CD8-positive, alpha-beta memory T cell (primary cell): Measurements from ENCODE around the gene PCGF5. TPM values are rescaled to one million over a fixed set of nuclear protein-coding genes. Genes with fewer than 3 reads are reported as not detected.

Experiments used
- CTCF ChIA-PET: fragments of 350-600 bp; sonication (Branson Sonifier 250); formaldehyde crosslinking; loops from one replicate; lab custom pipeline; 2021; ENCODE audit warnings: antibody characterized with exemption; lab: Charles Lee
- POLR2A ChIA-PET: fragments of 350-600 bp; sonication (Branson Sonifier 250); formaldehyde crosslinking; loops from one replicate; lab custom pipeline; 2021; ENCODE audit warnings: antibody characterized with exemption; lab: Charles Lee
- DNase-seq, 5 donors: peaks; one replicate each; pipeline versions ENCODE4 v3.0.0 to v3.0.0-alpha.2; 2020 to 2022; ENCODE audit warnings: mixed read lengths in 1 of 5
- H3K27ac ChIP-seq: one replicate; pipeline ENCODE4 v1.7.0; 2013; ENCODE audit warnings: low read depth, mild to moderate bottlenecking, low read length, moderate library complexity
- H3K27me3 ChIP-seq: 2 replicates; pipeline ENCODE4 v1.7.0; 2013; ENCODE audit warnings: low read length, mild to moderate bottlenecking; ENCODE audit not compliant: insufficient read depth, poor library complexity, severe bottlenecking
- H3K36me3 ChIP-seq: 2 replicates; pipeline ENCODE4 v1.7.0; 2013; ENCODE audit warnings: mild to moderate bottlenecking, low read length, moderate library complexity; ENCODE audit not compliant: insufficient read depth
- H3K4me1 ChIP-seq: 2 replicates; pipeline ENCODE4 v1.7.0; 2013; ENCODE audit warnings: mild to moderate bottlenecking, low read length, moderate library complexity; ENCODE audit not compliant: insufficient read depth
- H3K4me3 ChIP-seq: 2 replicates; pipeline ENCODE4 v1.7.0; 2013; ENCODE audit warnings: mild to moderate bottlenecking, low read length
- H3K9me3 ChIP-seq: 2 replicates; pipeline ENCODE4 v1.7.0; 2013; ENCODE audit warnings: mild to moderate bottlenecking, low read length
- H3K27ac Mint-ChIP-seq, 8 donors: one replicate each; pipeline ENCODE4 v1.8.0; 2020 to 2021; ENCODE audit warnings: mixed read lengths in 8 of 8, mild to moderate bottlenecking in 6 of 8, inconsistent platforms in 3 of 8, moderate library complexity in 3 of 8
- H3K27me3 Mint-ChIP-seq, 2 donors: one replicate each; pipeline ENCODE4 v1.8.0; 2020 to 2021; ENCODE audit warnings: mixed read lengths in 2 of 2, mild to moderate bottlenecking in 1 of 2, moderate library complexity in 1 of 2
- H3K36me3 Mint-ChIP-seq, 3 donors: one replicate each; pipeline ENCODE4 v1.8.0; 2020 to 2021; ENCODE audit warnings: mixed read lengths in 3 of 3, inconsistent platforms in 1 of 3, mild to moderate bottlenecking in 1 of 3
- H3K4me1 Mint-ChIP-seq, 3 donors: one replicate each; pipeline ENCODE4 v1.8.0; 2020 to 2021; ENCODE audit warnings: mixed read lengths in 3 of 3, inconsistent platforms in 1 of 3, mild to moderate bottlenecking in 1 of 3
- H3K4me3 Mint-ChIP-seq, 7 donors: one replicate each; pipeline ENCODE4 v1.8.0; 2020 to 2021; ENCODE audit warnings: mixed read lengths in 7 of 7, mild to moderate bottlenecking in 6 of 7, moderate library complexity in 4 of 7, inconsistent platforms in 2 of 7
- H3K9me3 Mint-ChIP-seq, 5 donors: one replicate each; pipeline ENCODE4 v1.8.0; 2020 to 2022; ENCODE audit warnings: mixed read lengths in 5 of 5, mild to moderate bottlenecking in 3 of 5, moderate library complexity in 2 of 5, inconsistent platforms in 1 of 5
- polyA plus RNA-seq: library from polyadenylated mRNA; unstranded; fragments of 300-500 nt; fragmentation: Illumina TruSeq; gene quantifications from one replicate; pipeline ENCODE4 v1.2.3, GENCODE V29; 2021
- total RNA-seq, 2 experiments: library from RNA; stranded (reverse); gene quantifications; one replicate each; pipeline ENCODE4 v1.2.3, GENCODE V29; 2021

Gene PCGF5
- total and polyA plus RNA-seq, 3 experiments from 2014 or later, result 57.0 to 68.4 (median 58.0) TPM

- Histone ChIP-seq H3K4me1 (peaks cover 23% of the 10 kb centered on the region), H3K27me3 (no peaks in the 10 kb centered on the region), H3K27ac (no peak overlapping the region), H3K36me3 (no peaks in the 10 kb centered on the region), H3K4me3 (no peak overlapping the region), H3K9me3 (no peaks in the 10 kb centered on the region)
- Mint-ChIP-seq H3K4me3 (no peak overlapping the region), H3K27ac (no peak overlapping the region), H3K36me3 (peaks cover 0 to 28% (median 10%) of the 10 kb centered on the region in 3 donors), H3K4me1 (peaks cover 46 to 59% (median 50%) of the 10 kb centered on the region in 3 donors), H3K9me3 (no peaks in the 10 kb centered on the region), H3K27me3 (no peaks in the 10 kb centered on the region)
- CTCF ChIA-PET, result no interaction called here
- no peak for DNase-seq
- POLR2A ChIA-PET, result no interaction called here
Measured at GRCh38 chr10:91229683-91230082, 9.2 kb downstream of the PCGF5 start.

DNA sequence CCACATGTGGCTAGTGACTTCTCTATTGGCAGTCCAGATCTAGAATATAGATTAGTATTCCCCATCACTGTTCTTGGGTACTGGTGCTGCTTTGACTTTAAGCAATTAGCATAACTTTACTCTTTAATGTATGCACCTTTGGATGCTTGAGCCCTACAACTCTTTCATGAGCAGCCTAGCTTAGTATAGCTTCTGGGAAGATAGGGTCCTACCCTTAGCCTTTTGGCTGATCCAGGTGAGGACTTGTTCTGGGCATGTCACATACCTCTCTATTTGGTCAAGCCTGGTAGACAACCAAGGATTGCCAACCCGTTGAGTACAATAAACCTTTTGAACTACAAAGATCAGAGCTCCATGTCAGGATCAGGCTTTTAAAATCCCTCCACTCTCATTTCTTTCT, 17.7 kb downstream of the PCGF5 start:
- Mint-ChIP-seq H3K4me1 (peaks cover 31 to 71% (median 43%) of the 10 kb centered on the region in 3 donors), H3K36me3 (peaks cover 6 to 31% (median 9%) of the 10 kb centered on the region in 3 donors), H3K27me3 (no peaks in the 10 kb centered on the region), H3K4me3 (no peak overlapping the region), H3K9me3 (no peaks in the 10 kb centered on the region), H3K27ac (peak overlapping the region in 2 of 8 donors; percentile 18 to 52)
- ChIA-PET POLR2A (no interaction called here), CTCF (interaction anchor here (0.9 kb wide), 1 partner anchor 150 kb away, joined by 4 read pairs; no protein-coding TSS in a partner anchor)
- H3K9me3 ChIP-seq, result no peaks in the 10 kb centered on the region
- no peak overlapping the region for H3K27ac ChIP-seq
- peaks cover 6% of the 10 kb centered on the region for H3K36me3 ChIP-seq
- peaks cover 8% of the 10 kb centered on the region for H3K4me1 ChIP-seq
- no peaks in the 10 kb centered on the region for H3K27me3 ChIP-seq
- no peak overlapping the region for H3K4me3 ChIP-seq
- DNase-seq, result no peak

GRCh38 chr10:91239789-91240188, 19.3 kb downstream of the PCGF5 start:
- Histone ChIP-seq H3K36me3 (peaks cover 6% of the 10 kb centered on the region), H3K4me1 (peaks cover 9% of the 10 kb centered on the region), H3K4me3 (no peak overlapping the region), H3K27ac (no peak overlapping the region), H3K9me3 (no peaks in the 10 kb centered on the region), H3K27me3 (no peaks in the 10 kb centered on the region)
- H3K9me3 Mint-ChIP-seq, result no peaks in the 10 kb centered on the region
- peaks cover 25 to 58% (median 32%) of the 10 kb centered on the region in 3 donors for H3K4me1 Mint-ChIP-seq
- H3K27ac Mint-ChIP-seq, result no peak overlapping the region
- H3K36me3 Mint-ChIP-seq, result peaks cover 6 to 28% (median 8%) of the 10 kb centered on the region in 3 donors
- ChIA-PET POLR2A (no interaction called here), CTCF (interaction anchor here (2.0 kb wide), 1 partner anchor 11 kb away, joined by 8 read pairs; no protein-coding TSS in a partner anchor)
- no peaks in the 10 kb centered on the region for H3K27me3 Mint-ChIP-seq
- H3K4me3 Mint-ChIP-seq, result no peak overlapping the region
- no peak for DNase-seq

DNA sequence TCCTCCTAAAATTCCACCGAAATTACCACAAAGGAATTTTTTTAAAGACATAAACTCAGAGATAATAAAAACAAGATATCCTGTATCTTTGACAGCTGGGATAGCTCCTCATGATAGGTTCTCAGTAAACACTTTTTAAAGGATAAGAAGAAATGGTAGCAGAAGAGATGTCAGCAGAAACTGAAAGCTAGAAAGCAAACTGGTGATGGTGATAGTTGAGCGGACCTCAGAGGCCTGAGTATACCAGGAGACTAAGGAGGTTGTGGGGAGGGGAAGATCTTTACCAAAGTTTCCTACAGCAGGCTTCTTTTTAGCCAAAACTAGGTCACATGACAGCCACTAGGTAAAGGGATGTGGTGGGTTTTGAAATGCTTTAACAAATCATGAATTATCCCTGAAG, 22.5 kb downstream of the PCGF5 start:
- no peaks in the 10 kb centered on the region for H3K9me3 Mint-ChIP-seq
- H3K4me1 Mint-ChIP-seq, result peaks cover 24 to 37% (median 24%) of the 10 kb centered on the region in 3 donors
- peaks cover 3 to 13% (median 4%) of the 10 kb centered on the region in 3 donors for H3K36me3 Mint-ChIP-seq
- H3K4me1 ChIP-seq, result peaks cover 39% of the 10 kb centered on the region
- H3K9me3 ChIP-seq, result no peaks in the 10 kb centered on the region
- DNase-seq, result no peak
- H3K4me3 Mint-ChIP-seq, result no peak overlapping the region
- H3K36me3 ChIP-seq, result peaks cover 6% of the 10 kb centered on the region
- no peaks in the 10 kb centered on the region for H3K27me3 Mint-ChIP-seq
- peak overlapping the region; percentile 0 to 80 (median 53) for H3K27ac Mint-ChIP-seq
- POLR2A ChIA-PET, result interaction anchor here (0.6 kb wide), 1 partner anchor 91 kb away, joined by 6 read pairs; no protein-coding TSS in a partner anchor
- H3K4me3 ChIP-seq, result no peak overlapping the region
- no peaks in the 10 kb centered on the region for H3K27me3 ChIP-seq
- CTCF ChIA-PET, result interaction anchor here (3.3 kb wide), 1 partner anchor 236 kb away, joined by 8 read pairs; no protein-coding TSS in a partner anchor
- no peak overlapping the region for H3K27ac ChIP-seq

GRCh38 chr10:91247360-91248111, 27.1 kb downstream of the PCGF5 start:
- peaks cover 38% of the 10 kb centered on the region for H3K4me1 ChIP-seq
- no peaks in the 10 kb centered on the region for H3K9me3 ChIP-seq
- ChIA-PET CTCF (interaction anchor here (1.9 to 6.6 kb wide), 2 partner anchors 159 to 242 kb away, joined by 6 to 108 read pairs; no protein-coding TSS in a partner anchor), POLR2A (no interaction called here)
- no peaks in the 10 kb centered on the region for H3K27me3 ChIP-seq
- no peaks in the 10 kb centered on the region for H3K27me3 Mint-ChIP-seq
- peak overlapping the region in 4 of 8 donors; percentile 7 to 68 (median 41) for H3K27ac Mint-ChIP-seq
- peaks cover 2 to 17% (median 3%) of the 10 kb centered on the region in 3 donors for H3K36me3 Mint-ChIP-seq
- H3K9me3 Mint-ChIP-seq, result no peaks in the 10 kb centered on the region
- peaks cover 6% of the 10 kb centered on the region for H3K36me3 ChIP-seq
- DNase-seq, result peak in 1 of 5 donors; percentile 24
- no peak overlapping the region for H3K27ac ChIP-seq
- H3K4me3 Mint-ChIP-seq, result no peak overlapping the region
- H3K4me1 Mint-ChIP-seq, result peaks cover 12 to 15% (median 12%) of the 10 kb centered on the region in 3 donors
- no peak overlapping the region for H3K4me3 ChIP-seq

DNA sequence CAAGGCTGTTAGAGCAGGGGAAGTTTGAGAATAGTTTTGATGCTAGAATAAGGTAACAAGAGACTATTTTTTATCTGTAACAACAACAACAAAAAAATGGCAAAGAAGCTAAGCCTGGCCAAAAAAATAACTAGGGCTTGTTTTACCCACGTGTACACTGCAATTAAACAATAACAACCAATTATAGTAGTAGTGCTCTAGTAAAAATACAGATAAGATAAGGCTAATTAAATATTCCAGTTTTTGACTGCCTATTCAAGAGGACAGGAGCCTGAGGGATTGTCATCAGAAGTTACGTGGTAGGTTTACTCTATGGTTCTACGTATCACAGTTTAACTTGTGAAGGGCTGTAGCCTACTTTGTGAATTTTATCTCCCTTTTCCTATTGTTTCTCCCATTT, 29.2 kb downstream of the PCGF5 start:
- Mint-ChIP-seq H3K36me3 (peaks cover 16 to 36% (median 18%) of the 10 kb centered on the region in 3 donors), H3K27me3 (no peaks in the 10 kb centered on the region), H3K4me1 (peaks cover 4 to 9% (median 6%) of the 10 kb centered on the region in 3 donors), H3K27ac (peak overlapping the region in 6 of 8 donors; percentile 18 to 74 (median 56)), H3K4me3 (no peak overlapping the region), H3K9me3 (no peaks in the 10 kb centered on the region)
- no peak overlapping the region for H3K27ac ChIP-seq
- POLR2A ChIA-PET, result interaction anchor here (1.1 to 2.6 kb wide), 2 partner anchors 29 to 87 kb away, joined by 6 to 19 read pairs; partner anchors contain the start of gene PCGF5
- CTCF ChIA-PET, result interaction anchor here (0.5 to 6.6 kb wide), 11 partner anchors 17 to 339 kb away, joined by 3 to 108 read pairs (median 7); no protein-coding TSS in a partner anchor
- H3K27me3 ChIP-seq, result no peaks in the 10 kb centered on the region
- H3K4me1 ChIP-seq, result peaks cover 32% of the 10 kb centered on the region
- peaks cover 27% of the 10 kb centered on the region for H3K36me3 ChIP-seq
- H3K9me3 ChIP-seq, result no peaks in the 10 kb centered on the region
- DNase-seq, result no peak
- no peak overlapping the region for H3K4me3 ChIP-seq

DNA sequence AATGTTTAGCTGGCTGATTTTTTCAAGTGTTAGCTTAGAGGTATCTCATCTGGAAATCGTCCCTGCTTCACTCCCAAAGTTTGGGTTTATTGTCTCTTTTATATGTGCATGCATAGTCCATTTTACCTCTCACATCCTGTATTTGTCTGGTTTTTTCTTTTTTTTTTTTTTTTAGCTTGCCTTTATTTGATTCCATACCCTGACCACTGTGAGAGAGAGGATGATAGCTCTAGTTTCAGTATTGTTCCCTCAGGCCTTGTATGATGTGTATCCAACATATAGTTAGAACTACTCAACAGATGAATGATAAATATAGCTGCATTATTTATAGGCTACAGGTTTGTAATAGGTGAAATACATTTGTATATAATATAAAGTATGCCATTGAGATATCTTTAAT, 29.9 kb downstream of the PCGF5 start:
- Mint-ChIP-seq H3K27ac (peak overlapping the region in 7 of 8 donors; percentile 1 to 48 (median 15)), H3K27me3 (no peaks in the 10 kb centered on the region), H3K9me3 (no peaks in the 10 kb centered on the region), H3K4me3 (no peak overlapping the region), H3K36me3 (peaks cover 21 to 42% (median 22%) of the 10 kb centered on the region in 3 donors), H3K4me1 (peaks cover 4 to 9% (median 6%) of the 10 kb centered on the region in 3 donors)
- DNase-seq, result no peak
- ChIA-PET POLR2A (interaction anchor here (0.6 to 2.6 kb wide), 6 partner anchors 30 to 243 kb away, joined by 3 to 19 read pairs (median 4); partner anchors contain the start of gene PCGF5), CTCF (interaction anchor here (0.5 to 6.6 kb wide), 20 partner anchors 10 to 370 kb away, joined by 3 to 108 read pairs (median 4); no protein-coding TSS in a partner anchor)
- peaks cover 33% of the 10 kb centered on the region for H3K36me3 ChIP-seq
- H3K27ac ChIP-seq, result no peak overlapping the region
- no peak overlapping the region for H3K4me3 ChIP-seq
- H3K27me3 ChIP-seq, result no peaks in the 10 kb centered on the region
- H3K4me1 ChIP-seq, result peaks cover 27% of the 10 kb centered on the region
- peaks cover 4% of the 10 kb centered on the region for H3K9me3 ChIP-seq
